GM18502 (cell line): ENCODE data around the gene TMEM100.

ENCODE experiments used
- ATAC-seq: cut with Tn5 transposase; IDR thresholded peaks from one replicate; pipeline ENCODE4 v1.9.1; 2021; ENCODE audit warnings: mild to moderate bottlenecking; ENCODE audit not compliant: unreplicated experiment, poor library complexity

The TMEM100 gene

DNA sequence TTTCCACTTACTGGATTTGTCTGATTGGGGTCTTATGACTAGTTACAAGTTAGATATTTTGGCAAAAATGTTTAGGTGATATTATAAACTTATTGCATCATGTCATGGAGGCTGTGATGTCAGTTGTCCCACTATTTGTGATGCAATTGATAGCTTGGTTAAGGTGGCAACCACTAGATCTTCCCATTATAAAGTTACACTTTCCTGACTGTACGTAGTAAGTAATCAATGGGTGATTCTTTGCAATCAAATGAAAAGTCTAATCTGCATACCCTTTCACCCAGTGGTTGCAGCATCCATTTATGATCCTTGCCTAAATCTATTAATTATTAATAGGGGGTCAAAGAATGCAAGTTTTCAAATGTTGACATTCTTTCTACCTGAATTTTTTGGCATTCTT is 23.8 kb upstream of the TMEM100 start:
- ATAC-seq: no peak

DNA sequence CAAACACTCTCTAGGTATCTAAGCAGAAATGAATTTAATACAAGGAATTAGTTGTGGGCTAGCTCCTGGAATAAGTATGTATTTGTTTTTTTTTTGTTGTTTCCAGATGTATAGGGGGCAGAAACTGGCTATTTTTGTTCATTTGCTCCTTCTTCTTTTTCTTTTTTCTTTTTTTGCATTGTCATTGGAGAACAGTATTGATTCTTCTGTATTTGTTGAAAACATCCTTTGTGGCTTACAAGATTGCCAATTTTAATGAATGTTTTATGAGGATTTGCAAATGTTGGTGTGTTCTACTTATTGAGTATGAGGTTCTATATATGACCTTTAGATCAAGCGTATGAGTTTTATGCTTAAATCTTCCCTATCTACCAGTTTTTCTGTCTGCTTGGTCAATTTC is 22.6 kb upstream of the TMEM100 start:
- ATAC-seq: no peak

DNA sequence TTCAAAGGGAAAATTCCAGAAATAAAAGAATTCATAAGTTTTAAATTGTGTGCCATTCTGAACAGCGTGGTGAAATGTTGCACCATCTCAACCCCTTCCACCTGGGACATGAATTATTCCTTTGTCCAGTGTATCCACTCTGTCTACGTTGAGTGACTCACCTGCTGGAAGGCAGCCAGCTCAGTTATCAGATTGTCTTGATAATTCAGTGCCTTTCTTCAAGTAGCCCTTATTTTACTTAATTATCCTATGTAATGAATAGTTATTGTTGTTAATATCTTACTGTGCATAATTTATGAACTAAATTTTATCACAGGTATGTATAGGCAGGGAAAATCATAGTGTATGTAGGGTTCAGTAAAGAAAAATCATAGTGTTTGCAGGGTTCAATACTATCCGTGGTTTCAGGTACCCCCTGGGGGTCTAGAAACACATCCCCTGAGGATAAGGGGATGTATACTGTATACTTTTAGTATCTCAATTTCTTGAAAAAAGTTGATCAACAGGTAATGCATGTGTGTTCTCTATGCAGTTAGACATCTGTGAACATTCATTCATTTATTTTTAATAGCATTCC is 20.5 kb upstream of the TMEM100 start:
- ATAC-seq: peak; percentile 48

DNA sequence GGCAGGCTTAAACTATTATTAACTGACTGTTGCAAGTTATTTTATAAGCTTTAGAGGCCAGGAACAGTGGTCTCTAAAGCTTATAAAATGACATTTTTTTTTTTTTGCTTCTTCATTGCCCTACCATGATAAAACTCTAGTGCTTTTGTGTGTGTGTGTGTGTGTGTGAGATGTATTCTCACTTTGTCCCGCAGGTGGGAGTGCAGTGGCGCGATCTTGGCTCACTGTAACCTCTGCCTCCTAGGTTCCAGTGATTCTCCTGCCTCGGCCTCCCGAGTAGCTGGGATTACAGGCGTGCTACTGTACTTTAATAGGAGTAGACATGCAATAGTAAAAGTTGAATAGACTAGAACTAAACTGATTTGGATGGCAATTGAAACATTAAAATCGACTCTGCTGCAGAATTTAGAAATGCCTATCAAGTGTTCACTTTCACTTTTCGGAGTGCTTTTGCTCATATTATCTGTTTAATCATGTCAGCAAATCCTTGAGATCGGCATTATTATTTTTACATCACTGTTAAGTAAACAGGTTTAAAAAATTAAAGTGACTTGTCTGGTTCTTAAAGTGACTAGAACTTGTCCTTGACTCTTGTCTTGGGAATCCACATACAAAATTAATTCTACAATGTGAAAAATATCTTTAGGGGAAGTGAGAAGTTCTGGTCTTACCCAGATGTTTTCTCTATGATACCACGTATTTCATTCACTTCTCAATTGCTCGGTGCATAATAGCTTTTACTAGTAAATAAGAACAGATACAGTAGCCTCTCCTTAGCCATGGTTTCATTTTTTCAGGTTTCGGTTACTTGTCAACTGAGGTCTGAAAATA is 19.8 kb upstream of the TMEM100 start:
- ATAC-seq: peak; percentile 96

DNA sequence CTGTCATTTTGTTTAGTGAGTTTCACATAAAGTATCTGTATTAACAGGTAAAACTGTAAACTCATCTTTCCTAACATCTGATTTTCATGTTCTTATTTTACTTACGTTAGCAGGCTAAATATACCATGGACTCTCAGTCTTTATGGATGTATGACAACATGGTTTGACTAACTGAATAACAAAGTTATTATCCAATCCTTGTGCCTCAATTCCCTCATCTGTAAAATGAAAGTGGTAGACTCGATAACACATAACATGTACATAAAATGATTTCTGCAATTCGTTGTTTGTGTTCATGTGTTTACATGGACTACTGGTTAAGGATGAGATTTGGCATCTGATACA is 18.7 kb upstream of the TMEM100 start:
- no peak for ATAC-seq

DNA sequence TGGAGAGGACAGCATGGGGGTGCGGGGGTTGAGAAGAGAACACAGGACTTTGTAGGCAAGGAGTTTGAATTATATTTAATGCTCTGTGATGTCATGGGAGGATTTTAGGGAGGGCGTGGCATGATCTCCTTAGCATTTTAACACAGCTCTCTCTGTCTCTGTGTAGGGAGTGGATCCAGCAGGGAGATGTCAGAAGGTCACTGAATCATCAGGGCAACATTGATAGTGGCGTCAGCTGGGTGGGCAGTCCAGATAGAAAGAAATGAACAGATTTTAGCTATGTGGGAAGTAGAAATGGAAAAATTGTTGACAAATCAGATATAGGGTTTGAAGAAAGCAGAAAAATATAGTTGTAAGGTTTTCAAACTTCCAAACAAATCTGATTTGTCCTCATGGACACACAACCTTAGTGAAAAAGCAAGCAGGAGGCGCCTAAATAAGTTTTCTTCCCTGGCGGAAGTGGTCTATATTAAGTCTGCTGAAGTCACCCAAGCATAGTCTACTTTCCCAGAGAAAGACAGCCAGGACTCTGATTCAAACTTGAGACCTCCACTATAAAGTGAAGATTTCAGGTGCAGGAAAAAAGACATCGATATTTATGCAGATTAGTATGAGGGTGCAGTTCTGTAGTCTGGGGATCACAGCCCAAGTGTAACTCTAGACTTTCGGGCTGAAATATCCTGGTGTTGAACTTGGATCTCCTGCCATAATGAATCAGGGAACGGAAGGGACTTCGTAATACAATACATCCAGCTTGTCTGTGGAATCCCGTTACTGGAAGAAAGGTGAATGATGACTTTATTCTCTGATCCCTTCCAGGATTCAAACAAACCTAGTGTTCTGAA is 18.1 kb upstream of the TMEM100 start:
- ATAC-seq: no peak

DNA sequence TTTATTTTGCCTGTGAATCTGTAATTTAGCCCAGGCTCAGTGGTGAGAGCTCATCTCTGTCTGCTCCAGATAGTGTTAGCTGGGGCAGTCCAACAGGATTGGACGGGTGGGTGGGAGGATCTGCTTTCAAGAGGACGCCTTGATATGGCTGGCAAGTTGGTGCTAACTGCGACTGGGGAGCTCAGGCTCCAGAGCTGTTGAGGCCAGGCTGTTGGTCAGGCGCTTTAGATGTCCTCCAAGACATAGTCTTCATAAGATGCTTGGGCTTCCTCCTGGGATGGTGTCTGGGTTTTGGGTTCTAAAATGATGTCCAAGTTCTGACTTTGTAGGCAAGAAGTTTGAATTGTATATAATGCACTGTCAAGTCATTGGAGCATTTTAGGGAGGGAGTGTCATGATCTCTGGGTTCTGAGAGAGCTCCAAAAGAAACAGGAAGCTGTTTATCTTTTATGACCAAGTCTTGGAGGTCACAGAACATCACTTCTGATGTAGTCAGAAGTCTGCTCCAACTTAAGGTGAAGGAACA is 15.4 kb upstream of the TMEM100 start:
- ATAC-seq: no peak

DNA sequence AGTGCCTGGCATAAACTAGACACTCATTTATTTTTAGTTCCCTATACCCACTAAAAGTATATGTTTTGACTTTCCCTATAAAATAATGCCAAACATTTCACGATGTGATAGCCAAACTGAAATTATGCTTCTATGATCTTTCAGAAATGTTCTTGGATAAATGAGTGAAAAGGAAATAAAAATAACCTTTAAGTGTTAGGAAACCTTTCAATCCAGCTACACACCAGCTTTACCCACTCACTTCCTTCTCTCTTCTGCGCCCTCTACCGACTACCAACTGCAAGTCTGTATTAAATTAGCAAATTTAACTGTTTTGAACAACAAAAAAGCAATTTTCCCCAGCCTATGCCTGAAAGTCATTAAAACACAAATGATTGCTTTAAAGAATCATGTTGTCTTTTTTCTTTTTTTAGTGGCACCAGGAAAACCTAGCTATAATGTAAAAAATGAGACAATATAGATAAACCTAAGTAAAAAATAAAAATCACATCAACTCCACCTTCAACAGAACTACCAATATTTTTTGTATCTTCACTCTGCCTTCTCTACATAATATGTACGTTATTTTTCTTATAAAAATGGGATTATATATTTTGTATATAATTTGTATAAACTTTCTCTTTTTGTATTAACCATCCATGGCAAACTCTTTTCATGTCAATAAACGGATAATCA is 13.2 kb upstream of the TMEM100 start:
- ATAC-seq: no peak

DNA sequence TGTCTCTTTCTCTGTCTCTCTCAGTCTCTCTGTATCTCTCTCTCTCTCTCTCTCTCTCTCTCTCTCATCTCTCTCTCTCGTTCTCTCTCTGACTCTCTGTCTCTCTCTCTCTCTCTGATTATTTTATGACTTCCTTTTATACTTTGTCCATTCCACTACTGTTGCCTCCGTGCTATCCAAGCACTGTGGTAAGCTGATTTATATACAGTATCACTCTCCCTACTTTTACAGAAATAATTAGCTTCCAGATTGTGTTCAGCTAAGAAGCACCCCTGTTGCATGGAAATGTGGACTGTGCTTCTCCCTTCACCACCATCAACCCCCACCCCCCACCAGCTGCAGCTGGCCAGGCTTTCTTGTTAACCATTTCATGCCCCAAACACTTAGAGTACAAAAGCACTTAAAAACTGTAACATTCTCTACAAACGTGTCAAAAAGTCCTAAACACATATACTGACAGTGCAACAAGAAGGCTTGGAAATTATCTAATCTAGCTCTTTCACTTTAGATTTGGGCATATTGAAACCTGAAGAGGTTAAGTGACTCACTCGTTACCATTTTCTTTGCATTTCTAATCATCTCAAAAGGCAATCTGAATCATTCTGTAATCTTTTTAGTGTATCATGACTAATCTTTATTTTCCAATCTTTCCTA is 11.6 kb upstream of the TMEM100 start:
- peak; percentile 63 for ATAC-seq

DNA sequence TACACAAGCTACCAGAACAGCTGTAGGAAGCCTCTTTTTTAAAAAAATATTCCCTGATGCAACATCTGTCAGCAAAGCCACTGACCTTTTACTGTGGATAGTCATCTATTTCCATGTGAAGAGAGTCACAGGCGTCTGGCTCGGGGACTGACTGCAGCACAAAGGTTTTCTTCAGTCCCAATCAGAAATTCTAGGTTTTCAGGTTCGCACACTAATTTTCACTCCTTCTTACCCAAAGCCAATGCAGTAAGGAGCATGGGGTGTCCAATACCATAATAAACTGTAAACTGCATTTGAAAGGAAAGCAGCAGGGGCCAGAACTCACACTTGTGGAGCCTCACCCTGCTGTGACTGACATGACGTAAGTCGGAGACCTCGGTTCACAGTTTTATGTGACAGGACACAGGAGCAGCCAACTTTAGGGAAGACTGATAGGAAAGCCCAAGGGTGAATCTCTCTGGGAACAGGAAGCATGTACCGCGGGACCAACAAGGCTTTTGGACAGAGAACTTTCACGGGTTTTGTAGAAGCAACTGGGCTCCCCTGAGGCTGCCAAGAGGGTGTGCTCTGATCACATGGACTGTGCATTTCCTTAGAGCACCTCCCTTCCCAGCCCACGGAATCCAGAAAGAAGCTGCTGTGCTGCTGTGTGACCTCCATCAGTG is 9.1 kb upstream of the TMEM100 start:
- ATAC-seq: no peak

DNA sequence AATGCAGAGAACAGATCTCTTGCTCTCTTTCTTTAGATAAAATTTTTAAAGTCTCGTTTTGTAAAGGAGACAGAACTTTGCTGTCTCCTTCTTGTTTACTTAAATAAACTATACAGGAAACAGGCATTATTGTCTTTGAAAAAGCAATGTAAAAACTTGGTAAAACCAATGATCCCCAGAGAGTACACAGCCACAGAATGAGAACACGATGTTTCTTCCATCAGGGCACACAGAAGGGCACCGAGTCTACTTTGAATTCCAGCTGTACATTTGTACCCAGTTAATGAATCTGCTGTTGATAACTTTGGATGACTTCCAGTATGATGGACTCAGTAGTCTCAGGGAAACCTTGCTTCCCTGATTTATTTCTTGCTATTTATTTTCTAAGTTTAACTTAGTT is 8.1 kb upstream of the TMEM100 start:
- ATAC-seq: no peak

DNA sequence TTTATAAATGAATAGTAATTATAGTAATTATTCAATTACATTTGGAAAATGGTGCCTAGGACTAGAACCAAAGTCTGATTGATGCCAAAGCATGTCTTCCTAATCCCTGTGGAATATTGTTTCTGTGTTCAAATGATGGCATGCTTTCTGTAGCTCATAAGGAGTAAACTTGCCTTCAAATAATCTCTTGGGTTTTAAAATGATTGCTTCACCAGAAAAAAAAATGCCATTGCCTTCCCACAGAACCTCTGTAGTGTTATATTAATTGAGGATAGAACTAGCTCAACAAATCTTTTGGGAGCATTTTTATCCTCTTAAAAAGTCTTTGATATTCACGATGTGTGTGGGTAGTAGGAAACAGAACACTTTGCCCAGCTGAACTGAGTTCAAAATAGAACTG is 7.7 kb upstream of the TMEM100 start:
- ATAC-seq: no peak

DNA sequence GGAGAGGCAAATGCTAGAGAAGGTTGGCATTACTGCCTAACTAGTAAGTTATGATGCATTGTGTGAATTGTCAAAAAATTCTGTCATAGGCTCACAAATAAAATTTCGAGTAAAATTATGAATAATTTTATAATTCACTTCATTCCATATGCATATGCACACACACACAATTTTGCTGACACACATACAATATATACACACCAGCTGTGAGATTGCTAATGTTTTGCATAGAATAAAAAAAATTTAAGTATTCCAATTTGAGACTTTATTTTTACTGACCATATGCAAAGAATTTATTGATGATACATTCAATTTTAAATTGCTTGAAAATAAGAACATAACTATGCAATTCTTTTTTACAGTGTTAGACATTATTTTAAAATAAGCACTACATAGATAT is 6.8 kb upstream of the TMEM100 start:
- no peak for ATAC-seq

DNA sequence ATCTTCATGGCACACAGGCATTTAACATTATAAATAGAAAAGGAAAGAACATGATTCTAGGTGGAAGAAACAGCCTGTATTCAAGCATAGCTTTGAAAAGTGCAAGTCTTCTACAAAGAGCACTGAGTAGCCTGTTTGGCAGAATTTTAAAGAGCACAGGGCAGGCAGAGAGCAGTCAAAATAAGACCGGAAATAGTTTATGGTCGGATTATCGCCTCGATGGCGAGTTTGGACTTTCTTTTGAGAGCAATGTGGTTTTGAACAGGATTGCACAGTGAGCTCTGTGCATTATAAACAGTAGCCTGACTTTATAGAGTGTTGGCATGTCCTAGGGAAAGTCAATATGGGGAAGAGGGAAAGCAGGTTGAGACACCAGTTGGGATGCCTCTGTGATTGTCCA is 6.2 kb upstream of the TMEM100 start:
- ATAC-seq: no peak

DNA sequence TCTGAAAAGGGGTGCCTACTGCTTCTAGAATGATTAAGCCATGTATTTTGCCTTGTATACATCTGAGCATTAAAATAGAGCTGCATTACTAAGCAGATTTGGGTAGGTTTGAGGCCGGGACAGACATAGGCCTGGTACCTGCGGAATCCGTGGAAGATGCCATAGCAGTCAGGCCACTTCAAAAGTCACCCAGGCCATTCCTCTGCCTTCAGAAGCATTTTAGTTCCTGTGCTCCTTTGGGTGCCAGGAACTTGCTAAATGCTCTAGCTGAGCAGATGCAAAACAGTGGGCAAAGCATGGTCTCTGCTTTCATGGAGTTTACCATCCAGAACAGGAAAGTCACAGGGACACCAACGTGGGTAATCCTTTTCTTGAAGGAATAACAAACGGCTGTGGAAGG is 5.7 kb upstream of the TMEM100 start:
- ATAC-seq: no peak

DNA sequence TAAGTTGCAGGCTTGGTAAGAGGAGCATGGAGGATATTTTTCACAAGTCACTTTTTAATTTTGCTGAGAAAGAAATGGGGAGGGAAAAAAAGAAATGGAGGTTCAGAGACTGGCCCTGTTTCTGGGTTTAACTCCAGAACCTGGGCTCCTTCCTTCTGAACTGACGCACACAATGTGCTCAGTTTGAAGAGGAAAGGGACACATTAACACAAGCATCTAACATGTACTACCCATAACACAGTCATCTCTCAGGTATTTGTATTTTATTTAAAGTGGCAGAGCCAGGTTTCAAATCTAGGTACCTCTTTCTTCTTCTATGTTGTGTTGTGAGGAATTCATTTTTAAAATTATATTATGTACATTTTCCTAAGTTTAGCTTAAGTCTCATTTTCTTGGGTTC is 5.3 kb upstream of the TMEM100 start:
- no peak for ATAC-seq

DNA sequence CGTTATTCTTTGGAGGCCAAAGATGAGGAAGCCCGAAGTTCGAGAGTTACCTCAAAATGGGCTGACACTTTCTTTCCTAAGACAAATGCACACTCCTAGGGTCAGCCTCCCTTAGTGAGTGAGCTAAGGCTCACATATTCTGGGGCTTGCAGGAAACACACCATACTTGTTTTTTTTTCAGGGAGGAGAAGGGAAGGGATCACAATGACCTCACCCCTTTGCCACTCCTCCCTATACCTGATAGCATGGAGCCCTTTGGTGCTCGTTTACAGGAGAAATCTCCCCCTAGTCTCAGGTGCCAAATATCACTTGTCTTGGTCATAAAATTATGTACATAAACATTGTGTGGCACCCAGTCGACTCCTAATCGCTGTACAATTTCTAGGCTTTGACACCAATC is 4.6 kb upstream of the TMEM100 start:
- ATAC-seq: no peak

DNA sequence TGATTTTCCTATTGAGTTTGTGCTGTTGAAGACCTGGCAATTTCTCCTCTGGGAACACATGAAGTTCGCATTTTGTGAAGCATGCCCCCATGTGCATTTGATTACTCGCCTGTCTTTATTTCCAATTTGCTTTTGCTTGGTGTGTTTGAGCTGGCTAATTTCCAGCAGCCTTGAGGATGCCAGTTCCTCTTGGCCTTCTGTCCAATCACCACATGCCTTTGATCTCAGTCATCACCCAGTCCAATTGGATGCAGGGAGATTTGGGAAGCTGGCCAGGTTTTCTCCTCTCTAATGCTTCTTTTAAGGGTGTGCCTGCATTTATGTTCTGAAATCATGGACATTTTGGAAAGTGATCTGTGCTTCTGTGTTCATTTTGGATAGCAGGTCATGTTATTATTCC is 3.8 kb upstream of the TMEM100 start:
- ATAC-seq: no peak

DNA sequence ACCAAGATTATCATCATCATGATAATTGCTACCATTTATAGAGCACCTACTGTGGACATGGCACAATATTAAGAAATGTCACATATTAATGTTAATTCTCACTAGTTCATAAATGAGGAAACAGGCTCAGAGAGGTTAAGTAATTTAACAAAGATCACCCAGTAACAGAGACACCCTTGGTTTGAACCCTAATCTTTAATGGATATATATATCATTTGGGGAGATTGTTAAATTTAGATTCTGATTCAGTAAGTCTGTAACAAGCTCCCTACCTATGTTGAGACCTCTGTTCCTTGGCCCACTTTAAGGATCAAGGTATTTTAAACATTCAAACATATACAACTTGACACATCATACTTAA is 804 bp upstream of the TMEM100 start:
- ATAC-seq: no peak
